Stimulated activated CD8-positive, alpha-beta memory T cell treated with anti-CD3 and anti-CD28 coated beads, Interleukin-7, amount 100 ng/mL, for 4 hours (primary cell): ENCODE data around the gene KANSL1.

Experiments used
- DNase-seq, 2 donors: peaks; one replicate each; pipeline ENCODE4 v3.0.0-alpha.2; 2020; ENCODE audit warnings: low read depth in 2 of 2

Gene KANSL1

GRCh38 chr17:46074540-46074939 is 118.7 kb downstream of the KANSL1 start:
- DNase-seq = no peak

- DNase-seq = no peak
Observed at GRCh38 chr17:46072998-46073397, 120.2 kb downstream of the KANSL1 start.

- no peak for DNase-seq
Observed at GRCh38 chr17:46071796-46072195, 121.4 kb downstream of the KANSL1 start.

GRCh38 chr17:46064460-46064859 is 128.8 kb downstream of the KANSL1 start:
- no peak for DNase-seq

GRCh38 chr17:46063241-46063640 is 130.0 kb downstream of the KANSL1 start:
- DNase-seq = no peak

- no peak for DNase-seq
Observed at GRCh38 chr17:46061435-46061834, 131.8 kb downstream of the KANSL1 start.

GRCh38 chr17:46060461-46060860 is 132.8 kb downstream of the KANSL1 start:
- DNase-seq = no peak

GRCh38 chr17:46059486-46059885 is 133.7 kb downstream of the KANSL1 start:
- DNase-seq = no peak

- DNase-seq = no peak
Observed at GRCh38 chr17:46057366-46057765, 135.9 kb downstream of the KANSL1 start.

GRCh38 chr17:46056800-46057304 is 136.4 kb downstream of the KANSL1 start:
- DNase-seq = no peak

GRCh38 chr17:46053911-46054534 is 139.2 kb downstream of the KANSL1 start:
- DNase-seq = no peak

GRCh38 chr17:46049656-46050055 is 143.6 kb downstream of the KANSL1 start:
- no peak for DNase-seq

- no peak for DNase-seq
Observed at GRCh38 chr17:46047856-46048255, 145.4 kb downstream of the KANSL1 start.

- DNase-seq = no peak
Observed at GRCh38 chr17:46047398-46047797, 145.8 kb downstream of the KANSL1 start.

- DNase-seq = no peak
Observed at GRCh38 chr17:46046957-46047356, 146.3 kb downstream of the KANSL1 start.

GRCh38 chr17:46045639-46046038 is 147.6 kb downstream of the KANSL1 start:
- DNase-seq = no peak

- DNase-seq = no peak
Observed at GRCh38 chr17:46044989-46045388, 148.2 kb downstream of the KANSL1 start.

GRCh38 chr17:46044286-46044928 is 148.8 kb downstream of the KANSL1 start:
- peak; percentile 19 to 27 for DNase-seq

GRCh38 chr17:46043606-46044005 is 149.6 kb downstream of the KANSL1 start:
- DNase-seq = no peak

GRCh38 chr17:46042925-46043324 is 150.3 kb downstream of the KANSL1 start:
- DNase-seq = no peak

- no peak for DNase-seq
Observed at GRCh38 chr17:46042246-46042645, 151.0 kb downstream of the KANSL1 start.

- DNase-seq = no peak
Observed at GRCh38 chr17:46039592-46040186, 153.5 kb downstream of the KANSL1 start.

GRCh38 chr17:46038937-46039336 is 154.3 kb downstream of the KANSL1 start:
- no peak for DNase-seq
